ENCODE data around the gene BCORL1. TPM values are rescaled to one million over a fixed set of nuclear protein-coding genes. Genes with fewer than 3 reads are reported as not detected.

BCORL1 gene
- total RNA-seq, 2 donors from 2014 or later = 8.0 to 10.8 TPM

DNA sequence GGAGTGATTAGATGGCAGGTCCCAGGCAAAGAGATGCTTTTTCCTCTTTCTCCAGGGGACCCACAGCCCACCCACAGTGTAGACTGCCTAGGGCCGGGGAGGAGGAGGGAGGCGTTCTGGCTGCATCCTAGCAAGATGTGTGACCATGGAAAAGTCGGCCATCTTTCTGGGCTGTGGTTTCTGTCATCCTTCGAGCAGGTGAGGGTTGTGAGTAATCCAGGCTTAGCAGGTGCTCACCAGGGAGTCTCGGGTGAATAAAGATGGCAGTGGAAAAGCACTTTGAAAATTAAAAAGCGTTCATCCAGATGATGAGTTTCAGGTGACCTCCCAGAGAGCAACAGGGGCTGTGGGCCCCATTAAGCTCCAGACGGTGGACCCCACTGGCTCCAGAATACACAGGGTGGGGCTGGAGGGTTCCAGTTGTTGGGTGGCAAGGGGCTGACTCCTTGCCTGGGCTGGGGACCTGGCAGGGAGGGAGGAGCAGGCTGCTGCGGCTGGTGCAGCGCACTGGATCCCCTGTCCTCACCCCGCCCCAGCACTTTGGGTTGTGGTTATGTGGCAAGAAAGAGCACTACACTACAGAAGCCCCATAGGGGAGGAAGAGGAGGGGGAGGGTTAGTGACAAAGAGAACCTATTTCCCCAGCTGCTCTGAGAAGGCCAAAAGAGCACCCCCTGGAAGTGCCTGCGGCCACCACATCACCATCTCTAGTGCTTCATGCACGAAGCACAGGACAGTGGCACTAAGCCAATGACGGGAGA, 104.2 kb downstream of the BCORL1 start:
- ATAC-seq (peak; percentile 75), DNase-seq (peak; percentile 29 to 53 (median 33))
- Mint-ChIP-seq H3K36me3 (ENCODE audit: low read depth) (no peaks in the 10 kb centered on the region), H3K27me3 (no peaks in the 10 kb centered on the region), H3K27ac (peak overlapping the region; percentile 82), H3K4me3 (peak overlapping the region; percentile 90), H3K4me1 (peaks cover 31% of the 10 kb centered on the region)
- no peaks in the 10 kb centered on the region for H3K9me3 ChIP-seq (ENCODE audit: control insufficient read depth, low read length, poor library complexity, severe bottlenecking)

DNA sequence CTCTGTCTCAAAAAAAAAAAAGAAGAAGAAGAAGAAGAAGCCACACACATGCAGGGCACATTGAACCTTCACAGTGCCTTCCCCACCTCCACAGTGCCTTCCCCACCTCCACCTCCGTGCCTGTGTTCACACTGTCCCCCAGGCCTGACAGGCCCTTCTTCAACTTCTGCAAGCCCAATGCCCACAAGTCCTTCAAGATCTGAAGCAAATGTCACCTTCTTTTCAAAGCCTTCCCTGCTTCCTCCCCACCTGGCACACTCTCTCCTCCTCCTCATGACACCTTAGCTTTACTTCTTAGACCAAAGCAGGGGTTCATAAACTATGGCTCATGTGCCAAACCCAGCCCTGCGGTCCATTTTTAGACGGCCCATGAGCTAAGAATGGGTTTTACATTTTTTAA, 107.9 kb downstream of the BCORL1 start:
- DNase-seq (no peak), ATAC-seq (no peak)
- Mint-ChIP-seq H3K36me3 (ENCODE audit: low read depth) (no peaks in the 10 kb centered on the region), H3K4me1 (peaks cover 23% of the 10 kb centered on the region), H3K27me3 (no peaks in the 10 kb centered on the region), H3K27ac (peak overlapping the region; percentile 32), H3K4me3 (no peak overlapping the region)
- no peaks in the 10 kb centered on the region for H3K9me3 ChIP-seq (ENCODE audit: control insufficient read depth, low read length, poor library complexity, severe bottlenecking)

DNA sequence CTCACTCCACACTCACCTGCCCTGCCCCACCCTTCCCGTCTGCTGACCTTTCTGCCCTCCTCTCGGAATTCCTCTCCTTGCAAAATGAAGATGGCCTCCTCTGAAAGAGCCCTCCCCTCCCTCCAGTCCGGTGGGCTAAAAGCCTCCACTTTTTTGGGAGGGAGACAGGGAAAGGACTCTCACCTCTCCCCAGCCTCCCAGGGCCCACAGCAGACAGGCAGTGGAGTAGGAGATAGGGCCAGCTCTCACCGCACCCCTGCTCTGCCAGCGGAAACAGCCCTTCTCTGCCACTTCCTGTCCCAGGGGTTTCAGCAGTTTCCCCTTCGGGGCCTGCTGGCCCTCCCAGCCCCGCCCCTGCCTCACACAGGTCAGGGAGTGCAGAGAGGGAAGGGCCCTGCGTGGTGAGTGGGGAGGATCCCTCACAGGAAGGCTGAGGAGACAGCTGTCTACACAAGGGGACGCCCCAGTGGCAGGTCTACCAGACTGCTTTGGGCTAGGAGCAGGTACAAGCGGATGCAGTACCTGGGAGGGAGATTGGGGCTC, 109.6 kb downstream of the BCORL1 start:
- Mint-ChIP-seq H3K27ac (peak overlapping the region; percentile 89), H3K27me3 (no peaks in the 10 kb centered on the region), H3K4me3 (peak overlapping the region; percentile 89), H3K4me1 (peaks cover 26% of the 10 kb centered on the region), H3K36me3 (ENCODE audit: low read depth) (no peaks in the 10 kb centered on the region)
- H3K9me3 ChIP-seq (ENCODE audit: control insufficient read depth, low read length, poor library complexity, severe bottlenecking) = no peaks in the 10 kb centered on the region
- peak; percentile 66 to 77 (median 66) for DNase-seq
- peak; percentile 98 for ATAC-seq

DNA sequence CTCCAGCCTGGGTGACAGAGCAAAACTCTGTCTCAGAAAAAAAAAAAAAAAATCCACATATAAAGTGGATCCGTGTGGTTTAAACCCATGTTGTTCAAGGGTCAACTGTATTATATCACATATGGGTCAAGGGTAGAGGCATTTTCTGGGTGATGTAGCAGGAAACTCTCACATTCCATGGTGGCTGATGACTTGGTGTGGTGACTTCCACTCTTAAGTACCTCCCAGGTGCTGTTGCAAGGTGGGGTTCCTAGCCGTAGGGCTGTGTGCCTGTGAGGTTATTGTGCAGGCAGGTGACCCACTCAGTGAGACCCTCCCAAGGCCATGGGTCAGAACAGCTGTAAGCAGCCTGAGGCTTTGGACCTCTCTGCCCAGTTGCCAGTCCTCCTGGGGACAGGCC, 110.8 kb downstream of the BCORL1 start:
- Mint-ChIP-seq H3K27ac (no peak overlapping the region), H3K27me3 (no peaks in the 10 kb centered on the region), H3K4me3 (no peak overlapping the region), H3K4me1 (peaks cover 28% of the 10 kb centered on the region), H3K36me3 (ENCODE audit: low read depth) (no peaks in the 10 kb centered on the region)
- H3K9me3 ChIP-seq (ENCODE audit: control insufficient read depth, low read length, poor library complexity, severe bottlenecking) = no peaks in the 10 kb centered on the region
- DNase-seq = no peak
- ATAC-seq = no peak

DNA sequence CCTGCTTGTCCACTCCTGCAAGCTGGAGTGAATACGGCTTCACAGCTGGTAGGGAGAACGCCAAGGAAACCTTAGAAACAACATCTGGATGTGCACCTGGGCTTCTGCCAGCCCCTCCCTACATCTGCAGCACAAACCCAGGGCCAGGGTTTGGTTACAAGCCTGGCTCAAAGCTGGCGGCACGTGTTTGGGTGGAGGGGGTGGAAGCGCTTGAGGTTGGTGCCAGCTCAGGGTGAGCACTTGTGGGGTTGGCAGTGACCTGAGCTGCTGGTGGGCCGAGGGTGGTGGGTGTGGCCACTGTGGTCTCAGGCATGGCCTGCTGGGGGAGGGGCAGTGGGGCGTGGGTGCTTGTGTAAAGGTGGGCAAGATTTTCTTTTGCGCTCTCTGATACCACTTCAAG, 112.3 kb downstream of the BCORL1 start:
- Mint-ChIP-seq H3K27ac (peak overlapping the region; percentile 66), H3K4me3 (no peak overlapping the region), H3K27me3 (no peaks in the 10 kb centered on the region), H3K4me1 (peaks cover 28% of the 10 kb centered on the region), H3K36me3 (ENCODE audit: low read depth) (no peaks in the 10 kb centered on the region)
- DNase-seq = no peak
- no peak for ATAC-seq
- H3K9me3 ChIP-seq (ENCODE audit: control insufficient read depth, low read length, poor library complexity, severe bottlenecking) = no peaks in the 10 kb centered on the region

DNA sequence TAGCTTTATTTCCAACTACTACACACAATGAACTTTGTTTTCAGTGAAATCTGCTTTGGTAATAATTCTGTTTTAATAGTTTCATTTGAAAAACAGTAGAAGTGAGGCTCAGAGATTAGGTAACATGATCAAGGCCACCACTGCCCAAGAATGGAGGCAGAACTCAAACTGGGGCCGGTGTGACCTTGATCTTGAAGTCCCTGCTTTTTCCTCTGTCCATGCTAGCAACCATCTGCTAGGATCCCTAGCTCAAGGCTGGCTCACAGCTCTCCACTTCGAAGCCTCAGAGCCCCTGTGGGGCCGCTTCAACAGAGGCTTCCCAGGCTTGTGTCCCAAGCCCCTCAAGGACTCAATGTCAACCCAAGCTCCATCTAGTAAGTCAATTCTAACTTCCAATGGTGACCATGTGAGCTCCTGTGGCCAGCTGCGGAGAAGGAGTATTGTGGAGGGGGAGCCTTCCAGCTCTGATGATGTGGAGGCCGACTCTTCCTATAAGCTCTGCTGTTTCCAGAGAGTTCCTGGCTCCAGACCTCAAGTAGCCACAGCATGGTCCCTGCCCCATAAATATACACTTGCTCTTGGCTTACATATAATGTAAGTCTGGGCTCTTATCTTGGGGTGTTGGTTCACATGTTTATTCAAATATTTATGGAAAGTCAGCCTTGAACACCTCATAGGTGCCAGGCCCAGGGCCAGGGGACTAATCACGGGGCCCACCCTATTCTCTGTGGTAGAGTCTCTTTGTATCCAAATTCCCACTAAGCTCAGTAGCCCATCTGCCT, 113.0 kb downstream of the BCORL1 start:
- Mint-ChIP-seq H3K4me1 (peaks cover 28% of the 10 kb centered on the region), H3K36me3 (ENCODE audit: low read depth) (no peaks in the 10 kb centered on the region), H3K27ac (peak overlapping the region; percentile 66), H3K4me3 (no peak overlapping the region), H3K27me3 (no peaks in the 10 kb centered on the region)
- no peak for DNase-seq
- ATAC-seq = no peak
- H3K9me3 ChIP-seq (ENCODE audit: control insufficient read depth, low read length, poor library complexity, severe bottlenecking) = no peaks in the 10 kb centered on the region

DNA sequence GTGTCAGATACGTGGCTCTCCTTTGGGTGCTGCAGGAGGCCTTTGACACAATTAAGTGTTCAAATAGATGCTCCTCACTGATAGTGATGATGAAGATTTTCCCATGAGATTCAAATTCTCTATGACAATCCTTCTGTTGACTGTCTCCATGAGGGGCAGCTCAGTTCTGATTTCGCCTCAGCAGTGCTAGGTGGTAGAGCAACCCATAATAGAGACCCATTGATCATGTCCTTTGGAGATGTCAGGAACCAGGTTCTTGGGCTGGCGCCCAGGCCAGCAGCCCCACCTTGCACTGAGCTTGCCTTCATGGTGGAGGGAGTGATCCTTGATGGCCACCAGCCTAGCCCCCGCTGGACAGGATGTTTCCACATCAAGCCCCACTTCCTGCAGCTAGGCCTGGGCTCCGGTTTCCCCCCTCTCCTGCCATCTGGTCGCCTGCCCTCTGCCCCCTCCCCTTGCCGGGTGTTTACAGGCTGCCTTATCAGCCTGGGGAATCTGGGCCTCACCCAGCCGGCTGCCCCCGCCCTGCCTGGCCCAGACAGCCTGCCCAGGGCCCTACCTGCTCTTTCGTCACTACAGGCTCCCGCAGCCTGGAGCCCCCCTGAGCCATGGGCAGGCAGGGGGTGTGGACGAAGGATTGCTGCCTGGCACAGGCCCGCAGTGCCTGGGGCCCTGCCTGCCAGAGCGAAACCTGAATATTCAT, 115.2 kb downstream of the BCORL1 start:
- no peaks in the 10 kb centered on the region for H3K27me3 Mint-ChIP-seq
- DNase-seq (peak; percentile 34 to 45 (median 39)), ATAC-seq (peak; percentile 93)
- H3K4me3 Mint-ChIP-seq = peak overlapping the region; percentile 73
- H3K4me1 Mint-ChIP-seq = peaks cover 27% of the 10 kb centered on the region
- H3K36me3 Mint-ChIP-seq (ENCODE audit: low read depth) = no peaks in the 10 kb centered on the region
- H3K9me3 ChIP-seq (ENCODE audit: control insufficient read depth, low read length, poor library complexity, severe bottlenecking) = no peaks in the 10 kb centered on the region
- peak overlapping the region; percentile 96 for H3K27ac Mint-ChIP-seq

DNA sequence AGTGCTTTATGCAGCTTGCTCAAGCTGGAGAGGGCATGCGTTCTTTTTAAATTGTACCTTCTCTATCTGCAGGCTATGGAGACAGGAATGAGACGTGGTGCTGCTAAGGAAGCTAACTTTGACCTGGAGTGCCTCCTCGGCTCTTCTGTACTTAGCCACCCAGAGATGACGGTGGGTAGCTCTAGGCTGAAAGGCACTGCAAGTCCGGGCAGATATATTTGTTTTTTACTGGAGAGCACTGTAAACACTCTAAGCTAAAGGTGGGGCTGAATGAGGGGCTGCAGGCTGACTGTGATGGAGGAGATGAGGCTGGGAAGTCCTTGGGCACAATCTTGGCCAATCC, 115.7 kb downstream of the BCORL1 start:
- H3K4me3 Mint-ChIP-seq = peak overlapping the region; percentile 73

DNA sequence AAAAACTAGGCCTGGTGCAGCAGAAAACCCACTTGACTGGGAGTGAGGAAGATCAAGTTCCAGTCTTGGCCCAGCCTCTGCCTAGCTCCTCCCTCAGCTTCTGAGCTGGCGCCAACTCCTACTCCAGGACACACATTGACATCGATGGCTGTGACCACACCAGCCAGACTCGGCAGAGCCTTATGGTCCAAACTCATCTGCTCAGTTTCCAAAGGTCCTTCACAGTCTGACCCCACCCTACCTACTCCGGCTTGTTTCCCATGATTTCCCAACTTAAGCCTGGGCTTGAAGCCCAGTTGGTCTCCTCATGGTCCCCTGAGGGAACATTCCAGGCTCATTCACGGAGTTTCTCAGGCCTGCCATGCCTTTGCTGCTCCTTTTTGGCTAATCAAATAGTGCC, 117.7 kb downstream of the BCORL1 start:
- ATAC-seq (no peak), DNase-seq (no peak)
- Mint-ChIP-seq H3K27me3 (no peaks in the 10 kb centered on the region), H3K4me3 (no peak overlapping the region), H3K27ac (peak overlapping the region; percentile 75), H3K4me1 (peaks cover 35% of the 10 kb centered on the region), H3K36me3 (ENCODE audit: low read depth) (no peaks in the 10 kb centered on the region)
- no peaks in the 10 kb centered on the region for H3K9me3 ChIP-seq (ENCODE audit: control insufficient read depth, low read length, poor library complexity, severe bottlenecking)

More for the DNA sequence above, 115.7 kb downstream of the BCORL1 start:
- Mint-ChIP-seq H3K36me3 (ENCODE audit: low read depth) (no peaks in the 10 kb centered on the region), H3K27ac (peak overlapping the region; percentile 96), H3K27me3 (no peaks in the 10 kb centered on the region), H3K4me1 (peaks cover 31% of the 10 kb centered on the region)
- ATAC-seq = peak; percentile 15
- no peak for DNase-seq
- no peaks in the 10 kb centered on the region for H3K9me3 ChIP-seq (ENCODE audit: control insufficient read depth, low read length, poor library complexity, severe bottlenecking)

DNA sequence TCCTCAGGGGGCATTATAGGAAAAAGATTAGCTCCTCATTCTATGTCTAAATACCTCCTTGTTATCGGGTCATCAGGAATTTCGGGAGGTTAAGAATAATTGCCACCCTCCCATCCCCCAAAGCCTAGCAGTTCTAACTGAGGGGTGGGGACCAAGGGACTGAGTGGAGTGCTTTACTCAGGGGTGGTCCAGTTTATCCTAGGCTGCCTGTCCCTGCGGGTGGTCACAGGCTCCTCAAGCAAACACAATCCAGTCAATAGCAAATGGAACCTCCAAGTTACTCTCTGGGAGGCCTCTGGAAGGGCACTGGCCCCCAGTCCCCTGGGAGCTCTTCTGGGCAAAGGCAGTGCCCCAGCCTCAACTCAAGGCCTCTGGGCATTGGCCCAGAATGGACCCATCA, 121.2 kb downstream of the BCORL1 start:
- H3K9me3 ChIP-seq (ENCODE audit: control insufficient read depth, low read length, poor library complexity, severe bottlenecking) = no peaks in the 10 kb centered on the region
- ATAC-seq (no peak), DNase-seq (no peak)
- H3K4me3 Mint-ChIP-seq = no peak overlapping the region
- H3K36me3 Mint-ChIP-seq (ENCODE audit: low read depth) = peaks cover 2% of the 10 kb centered on the region
- peaks cover 38% of the 10 kb centered on the region for H3K4me1 Mint-ChIP-seq
- H3K27ac Mint-ChIP-seq = peak overlapping the region; percentile 87
- H3K27me3 Mint-ChIP-seq = no peaks in the 10 kb centered on the region

DNA sequence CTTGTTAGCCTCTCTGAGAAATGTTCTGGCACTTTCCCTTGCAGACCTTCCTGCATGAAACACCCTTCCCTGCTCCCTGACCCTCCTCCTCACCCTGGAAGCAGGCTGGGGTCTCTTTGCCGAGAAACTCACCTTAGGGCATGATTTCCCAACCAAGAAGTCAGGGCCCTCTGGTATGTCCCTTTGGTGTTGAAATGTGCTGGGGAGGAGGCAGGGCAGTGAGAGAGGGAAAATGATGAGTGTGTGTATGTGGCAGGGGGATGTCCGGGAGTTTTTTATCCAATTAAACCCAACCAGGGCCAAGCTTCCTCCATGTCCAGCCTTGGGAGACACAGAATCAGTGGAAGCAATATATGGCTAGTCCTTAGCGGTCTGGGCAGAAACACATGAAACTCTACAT, 122.8 kb downstream of the BCORL1 start:
- no peaks in the 10 kb centered on the region for H3K27me3 Mint-ChIP-seq
- no peaks in the 10 kb centered on the region for H3K9me3 ChIP-seq (ENCODE audit: control insufficient read depth, low read length, poor library complexity, severe bottlenecking)
- peak overlapping the region; percentile 85 for H3K27ac Mint-ChIP-seq
- peaks cover 2% of the 10 kb centered on the region for H3K36me3 Mint-ChIP-seq (ENCODE audit: low read depth)
- H3K4me3 Mint-ChIP-seq = peak overlapping the region; percentile 49
- DNase-seq (no peak), ATAC-seq (no peak)
- peaks cover 36% of the 10 kb centered on the region for H3K4me1 Mint-ChIP-seq

DNA sequence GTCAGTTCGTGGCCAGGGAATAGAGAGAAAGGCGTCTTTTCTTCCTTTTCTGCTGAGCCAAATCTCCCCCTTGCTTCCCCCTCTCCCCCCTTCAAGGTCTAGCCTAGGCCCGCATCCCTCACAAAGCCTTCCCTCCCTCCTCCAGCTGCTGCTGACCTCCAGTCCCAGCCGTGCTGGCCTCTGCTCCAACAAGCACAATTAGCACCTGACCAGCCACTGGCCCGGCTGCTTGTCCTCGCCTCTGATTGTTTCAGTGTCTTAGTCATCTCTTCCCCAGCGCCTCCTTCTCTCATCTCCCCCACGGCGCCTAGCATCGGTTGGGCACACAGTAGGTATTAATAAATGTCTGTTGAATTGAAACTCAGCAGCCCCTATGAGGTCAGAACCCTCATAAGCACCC, 123.6 kb downstream of the BCORL1 start:
- Mint-ChIP-seq H3K27me3 (no peaks in the 10 kb centered on the region), H3K4me1 (peaks cover 29% of the 10 kb centered on the region), H3K36me3 (ENCODE audit: low read depth) (peaks cover 2% of the 10 kb centered on the region)

More for the DNA sequence above, 123.6 kb downstream of the BCORL1 start:
- H3K9me3 ChIP-seq (ENCODE audit: control insufficient read depth, low read length, poor library complexity, severe bottlenecking) = no peaks in the 10 kb centered on the region
- DNase-seq (no peak), ATAC-seq (no peak)
- Mint-ChIP-seq H3K4me3 (peak overlapping the region; percentile 67), H3K27ac (peak overlapping the region; percentile 85)

All from T-helper 17 cell (primary cell).